H1 (cell line): ENCODE measurements around the gene TFF2.

Experiments
- CBX5 ChIP-seq: fragments of 300-800, 300-1000 bp; sonication (generic); IDR thresholded peaks from 2 replicates; pipeline ENCODE4 v1.7.1; 2016; ENCODE audit warnings: antibody characterized with exemption, low read length, low read depth
- POLR2AphosphoS5 ChIP-seq: IDR thresholded peaks from 2 replicates; pipeline ENCODE4 v1.6.1; 2011; ENCODE audit warnings: low read depth, low read length
- SIRT6 ChIP-seq: IDR thresholded peaks from one replicate; pipeline ENCODE4 v1.7.1; 2012; ENCODE audit warnings: low read length, inconsistent platforms
- TAF7 ChIP-seq: optimal IDR thresholded peaks from 2 replicates; pipeline ENCODE3; 2011; ENCODE audit warnings: low read depth, mild to moderate bottlenecking, inconsistent platforms, low read length, moderate library complexity, borderline replicate concordance
- TCF12 ChIP-seq: IDR thresholded peaks from 2 replicates; pipeline ENCODE4 v1.6.1; 2011; ENCODE audit warnings: low read depth, mild to moderate bottlenecking, low read length
- TF ChIP-seq, protein P1 (sequence below): IDR thresholded peaks from 2 replicates; pipeline ENCODE4 v1.6.1; 2012; ENCODE audit warnings: inconsistent platforms
- TF ChIP-seq, protein P2 (sequence below): IDR thresholded peaks from 2 replicates; pipeline ENCODE4 v1.6.1; 2012; ENCODE audit warnings: inconsistent platforms
- TF ChIP-seq, protein P3 (sequence below), 3 experiments: IDR thresholded peaks; 1 replicate in 2 of 3; 2 replicates in 1 of 3; pipeline versions ENCODE4 v1.5.1 to v1.6.1; 2011; ENCODE audit warnings: low read length in 3 of 3, mild to moderate bottlenecking in 3 of 3, inconsistent platforms in 2 of 3, low read depth in 1 of 3, moderate library complexity in 1 of 3; ENCODE audit not compliant: insufficient read depth in 1 of 3; ENCODE audit errors: control extremely low read depth in 1 of 3

DNA sequence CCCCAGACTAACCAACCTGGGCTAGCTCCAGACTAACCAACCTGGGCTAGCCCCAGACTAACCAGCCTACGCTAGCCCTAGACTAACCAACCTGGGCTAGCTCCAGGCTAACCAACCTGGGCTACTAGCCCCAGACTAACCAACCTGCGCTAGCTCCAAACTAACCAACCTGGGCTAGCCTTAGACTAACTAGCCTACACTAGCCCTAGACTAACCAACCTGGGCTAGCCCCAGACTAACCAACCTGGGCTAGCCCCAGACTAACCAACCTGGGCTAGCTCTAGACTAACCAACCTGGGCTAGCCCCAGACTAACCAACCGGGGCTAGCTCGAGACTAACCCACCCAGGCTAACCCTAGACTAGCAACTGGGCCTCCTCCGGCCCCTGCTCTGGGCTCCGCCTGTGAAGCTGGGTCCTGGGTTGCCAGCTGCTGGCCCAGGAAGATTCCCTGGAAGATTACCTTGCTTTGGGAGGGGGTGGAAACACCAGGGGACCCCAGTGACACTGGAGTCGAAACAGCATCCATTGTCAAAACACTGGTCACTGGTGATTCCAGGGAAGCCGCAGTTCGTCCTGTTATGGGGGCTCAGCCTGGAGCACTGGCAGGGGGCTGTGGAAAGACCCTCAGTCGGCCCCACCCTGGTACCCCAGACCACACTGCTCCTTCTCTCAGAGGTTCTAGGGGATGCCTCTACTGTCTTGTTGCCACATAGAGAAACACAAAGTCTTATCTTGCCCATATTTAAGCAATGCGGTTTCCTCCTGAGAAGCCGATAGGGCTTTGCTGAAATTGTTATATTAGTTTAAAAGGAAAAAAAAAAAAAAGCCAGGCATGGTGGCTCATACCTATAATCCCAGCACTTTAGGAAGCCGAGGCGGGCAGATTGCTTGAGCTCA is 1.1 kb downstream of the TFF2 start:
- TF ChIP-seq, protein P1, sequence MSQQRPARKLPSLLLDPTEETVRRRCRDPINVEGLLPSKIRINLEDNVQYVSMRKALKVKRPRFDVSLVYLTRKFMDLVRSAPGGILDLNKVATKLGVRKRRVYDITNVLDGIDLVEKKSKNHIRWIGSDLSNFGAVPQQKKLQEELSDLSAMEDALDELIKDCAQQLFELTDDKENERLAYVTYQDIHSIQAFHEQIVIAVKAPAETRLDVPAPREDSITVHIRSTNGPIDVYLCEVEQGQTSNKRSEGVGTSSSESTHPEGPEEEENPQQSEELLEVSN, result no peak
- TF ChIP-seq CBX5 (no peak), TAF7 (no peak), TCF12 (no peak), SIRT6 (no peak), POLR2AphosphoS5 (no peak)
- TF ChIP-seq, protein P2, sequence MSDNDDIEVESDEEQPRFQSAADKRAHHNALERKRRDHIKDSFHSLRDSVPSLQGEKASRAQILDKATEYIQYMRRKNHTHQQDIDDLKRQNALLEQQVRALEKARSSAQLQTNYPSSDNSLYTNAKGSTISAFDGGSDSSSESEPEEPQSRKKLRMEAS, result no peak
- TF ChIP-seq, protein P3, sequence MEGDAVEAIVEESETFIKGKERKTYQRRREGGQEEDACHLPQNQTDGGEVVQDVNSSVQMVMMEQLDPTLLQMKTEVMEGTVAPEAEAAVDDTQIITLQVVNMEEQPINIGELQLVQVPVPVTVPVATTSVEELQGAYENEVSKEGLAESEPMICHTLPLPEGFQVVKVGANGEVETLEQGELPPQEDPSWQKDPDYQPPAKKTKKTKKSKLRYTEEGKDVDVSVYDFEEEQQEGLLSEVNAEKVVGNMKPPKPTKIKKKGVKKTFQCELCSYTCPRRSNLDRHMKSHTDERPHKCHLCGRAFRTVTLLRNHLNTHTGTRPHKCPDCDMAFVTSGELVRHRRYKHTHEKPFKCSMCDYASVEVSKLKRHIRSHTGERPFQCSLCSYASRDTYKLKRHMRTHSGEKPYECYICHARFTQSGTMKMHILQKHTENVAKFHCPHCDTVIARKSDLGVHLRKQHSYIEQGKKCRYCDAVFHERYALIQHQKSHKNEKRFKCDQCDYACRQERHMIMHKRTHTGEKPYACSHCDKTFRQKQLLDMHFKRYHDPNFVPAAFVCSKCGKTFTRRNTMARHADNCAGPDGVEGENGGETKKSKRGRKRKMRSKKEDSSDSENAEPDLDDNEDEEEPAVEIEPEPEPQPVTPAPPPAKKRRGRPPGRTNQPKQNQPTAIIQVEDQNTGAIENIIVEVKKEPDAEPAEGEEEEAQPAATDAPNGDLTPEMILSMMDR (IDR thresholded peaks at IDR 0.05; ENCODE audit: control extremely low read depth in 1 of 3, insufficient read depth in 1 of 3, low read depth in 1 of 3, low read length in 3 of 3), result no peak
